Fibroblast of peridontal ligament (primary cell): ENCODE data around the gene TARDBP.
"Not testable (repeated sequence)": the region's sequence is repeated elsewhere in the genome, so short reads cannot be mapped to it uniquely, and the experiment has no call there.

Experiments
- DNase-seq: peaks from one replicate; pipeline ENCODE4 v3.0.0-alpha.2; 2010; ENCODE audit errors: extremely low read depth

TARDBP gene

DNA sequence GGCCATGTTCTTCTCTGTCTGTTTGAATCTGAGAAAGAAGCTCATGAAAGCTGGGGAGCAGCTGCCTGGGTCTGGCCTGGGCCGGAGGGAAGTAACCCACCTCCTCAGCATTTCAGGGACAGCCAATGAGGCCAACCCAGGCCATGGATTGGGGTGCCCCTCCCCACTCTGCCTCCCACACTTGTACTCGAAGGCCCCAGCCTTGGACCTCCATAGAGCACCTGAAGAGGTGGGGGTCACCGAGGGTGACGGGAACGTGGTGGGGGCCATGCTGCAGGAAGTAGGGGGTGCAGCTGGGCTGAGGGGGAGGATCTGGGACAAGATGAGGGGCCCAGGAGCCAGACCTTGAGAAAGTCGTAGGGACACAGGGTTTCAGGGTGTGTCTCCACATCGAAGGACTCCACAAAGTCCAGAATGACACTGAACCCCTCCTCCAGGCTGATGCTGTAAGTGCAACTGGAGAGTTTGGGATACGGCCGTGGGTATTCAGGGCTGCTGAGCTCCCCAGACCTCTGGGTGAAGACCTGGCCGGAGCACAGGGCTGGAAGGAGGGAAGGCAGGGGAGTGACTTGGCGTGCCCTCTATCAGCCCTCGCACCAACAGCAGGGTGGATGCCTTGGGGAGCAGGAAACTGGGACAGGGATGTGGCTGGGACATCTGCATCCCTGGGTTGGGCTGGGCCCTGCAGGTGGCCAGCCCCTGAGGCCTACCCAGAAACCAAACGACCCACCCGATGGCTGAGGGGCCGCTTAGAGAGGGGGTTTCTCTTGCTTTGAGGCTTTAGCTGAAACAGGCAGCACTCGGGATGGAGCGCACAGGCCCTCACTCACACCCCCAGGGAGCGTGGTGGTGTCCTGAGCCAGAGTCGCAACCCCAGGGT is 30.8 kb downstream of the TARDBP start:
- DNase-seq: no peak

DNA sequence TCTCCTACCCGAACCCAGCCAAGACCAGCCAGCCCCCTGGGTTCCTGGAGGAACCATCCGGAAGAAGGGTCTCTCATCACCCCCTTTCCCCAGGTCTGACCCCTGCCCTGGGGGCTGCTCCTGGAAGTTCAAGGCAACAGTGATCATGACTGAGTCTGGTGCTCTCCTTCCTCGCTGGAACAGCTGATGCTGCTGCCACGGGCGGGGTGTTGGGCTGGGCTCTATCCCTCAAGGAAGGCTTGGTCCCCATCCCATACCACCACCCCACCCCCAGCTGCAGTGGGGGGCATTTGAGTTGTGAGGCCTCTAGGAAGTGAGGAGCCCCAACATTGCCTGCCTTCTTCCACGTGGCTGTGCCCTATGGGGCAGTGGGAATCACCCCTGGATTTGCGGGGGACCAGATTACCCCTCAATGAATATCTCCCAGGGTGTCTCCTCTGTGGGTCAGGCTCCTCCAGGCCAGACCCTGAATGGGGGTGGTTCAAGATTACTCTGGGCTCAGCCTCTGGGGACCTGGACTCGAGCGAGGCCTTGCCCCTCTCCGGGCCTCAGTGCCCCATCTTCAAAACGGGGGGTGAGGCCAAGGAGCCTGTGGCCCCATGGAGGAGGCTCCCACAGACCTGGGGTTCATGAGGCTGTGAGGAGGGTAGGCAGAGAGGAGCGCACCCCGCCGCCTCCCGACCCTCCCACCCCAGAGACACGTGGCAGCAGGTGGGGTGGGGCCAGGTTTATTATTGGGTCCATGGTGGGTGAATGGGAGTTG is 31.8 kb downstream of the TARDBP start:
- DNase-seq: no peak

DNA sequence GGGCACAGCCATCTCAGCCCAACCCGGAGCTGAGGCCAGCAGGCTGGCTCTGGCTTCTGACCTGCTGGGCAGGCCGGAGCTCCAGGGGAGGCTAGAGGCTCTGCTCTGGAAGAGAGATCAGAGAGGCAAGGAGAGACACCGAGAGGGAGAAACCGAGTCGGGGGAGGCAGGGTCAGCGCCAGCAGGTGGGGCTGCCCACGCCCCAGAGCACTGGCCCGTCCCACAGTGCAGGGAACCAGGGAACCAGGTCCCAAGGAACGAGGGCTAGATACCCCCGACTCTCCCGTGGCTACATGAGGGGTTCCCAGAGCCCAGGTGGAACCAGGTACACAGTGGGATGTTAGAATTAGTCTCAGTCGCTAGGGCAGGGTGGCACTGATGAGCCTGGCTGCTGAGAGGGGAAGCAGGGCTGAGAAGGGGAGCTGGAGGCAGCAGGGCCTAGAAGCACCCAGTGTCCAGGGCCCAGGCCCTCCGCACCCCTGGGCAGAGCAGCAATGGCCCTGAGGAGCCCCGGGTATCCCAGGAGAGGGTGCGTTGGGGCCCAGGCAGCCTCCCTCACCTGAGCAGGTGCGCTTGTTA is 32.5 kb downstream of the TARDBP start:
- DNase-seq: no peak

DNA sequence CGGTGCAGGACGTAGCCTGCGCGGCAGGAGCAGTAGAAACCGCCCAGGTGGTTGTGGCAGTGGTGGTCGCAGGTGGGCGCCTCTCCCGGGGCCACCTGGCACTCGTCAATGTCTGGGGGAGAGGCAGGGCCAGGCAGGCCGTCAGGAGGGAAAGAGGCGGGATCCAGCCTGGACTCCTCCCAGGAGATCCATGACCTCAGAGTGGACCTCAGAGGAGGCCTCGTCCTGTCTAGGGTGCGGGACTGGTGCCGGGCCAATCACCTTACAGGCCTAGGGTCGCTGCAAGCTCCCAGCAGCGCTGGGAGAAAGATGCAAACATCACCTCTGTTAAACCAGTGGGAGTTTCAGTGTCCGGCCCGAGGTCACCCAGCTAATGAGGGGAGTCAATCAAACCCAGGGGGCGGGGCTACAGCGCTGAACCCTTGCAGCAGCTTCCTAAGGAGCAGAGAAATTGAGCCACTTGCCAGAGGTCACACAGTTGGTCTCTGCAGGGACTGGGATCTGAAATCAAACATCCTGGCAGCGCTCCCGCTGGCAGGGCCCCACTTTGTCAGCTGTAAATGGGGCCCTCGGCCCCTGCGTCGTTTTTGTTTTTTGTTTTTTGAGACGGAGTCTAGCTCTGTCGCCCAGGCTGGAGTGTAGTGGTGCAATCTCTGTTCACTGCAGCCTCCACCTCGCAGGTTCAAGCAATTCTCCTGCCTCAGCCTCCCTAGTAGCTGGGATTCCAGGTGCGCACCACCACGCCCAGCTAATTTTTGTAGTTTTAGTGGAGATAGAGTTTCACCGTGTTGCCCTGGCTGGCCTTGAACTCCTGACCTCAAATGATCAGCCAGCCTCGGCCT is 33.2 kb downstream of the TARDBP start:
- no peak for DNase-seq

DNA sequence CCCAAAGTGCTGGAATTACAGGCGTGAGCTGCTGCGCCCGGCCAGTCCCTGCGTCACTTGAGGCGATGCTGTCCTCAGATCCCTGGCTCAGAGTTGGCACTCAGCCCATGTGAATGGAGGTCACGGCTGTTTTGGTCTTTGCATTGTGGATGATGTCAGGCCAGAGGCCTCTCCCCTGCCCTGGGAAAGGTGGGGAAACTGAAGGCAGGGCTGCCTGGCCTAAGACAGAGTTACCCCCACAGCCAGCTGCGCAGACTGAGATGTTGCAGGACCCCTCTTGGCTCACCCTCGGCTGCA is 33.8 kb downstream of the TARDBP start:
- DNase-seq: no peak

DNA sequence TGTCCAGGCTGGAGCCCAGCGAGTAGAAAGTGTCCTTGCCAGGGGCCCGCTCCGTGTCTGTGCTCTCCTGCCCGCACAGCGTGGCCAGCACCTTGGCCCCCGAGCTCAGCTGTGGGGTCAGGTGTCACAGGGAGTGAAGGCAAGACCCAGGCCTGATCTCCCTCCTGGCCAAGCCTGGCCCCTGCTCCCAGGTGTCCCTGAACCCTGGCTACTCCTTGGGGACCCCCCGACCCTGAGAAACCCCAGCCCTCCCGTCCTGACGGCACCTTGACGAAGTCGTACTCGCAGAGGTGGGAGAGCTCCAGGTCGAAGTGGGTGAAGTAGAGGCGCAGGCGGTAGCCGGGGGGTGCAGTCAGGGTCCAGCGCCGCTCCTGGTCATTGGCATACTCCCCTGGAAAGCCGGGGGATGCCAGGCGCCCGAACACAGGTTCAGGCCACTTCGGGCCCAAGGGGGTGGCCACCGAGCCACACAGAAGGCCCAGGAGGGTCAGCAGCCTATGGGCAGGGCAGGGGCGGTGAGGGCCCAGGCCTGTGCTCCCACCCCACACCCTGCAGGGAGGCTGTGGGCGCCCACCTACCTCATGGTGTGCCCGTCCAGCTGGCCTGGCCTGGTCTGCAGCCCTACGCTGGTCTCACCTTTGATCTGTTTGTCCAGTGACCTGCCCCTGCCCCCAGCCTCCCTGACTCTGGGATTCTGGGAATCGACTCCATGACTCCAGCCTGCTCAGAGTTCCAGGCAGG is 34.3 kb downstream of the TARDBP start, which contains the start of gene MASP2:
MASP2 (minus strand) TSS at position 615 of the 741 bp plus-strand sequence; CDS start at position 583, 32 bp downstream.
- DNase-seq: no peak

DNA sequence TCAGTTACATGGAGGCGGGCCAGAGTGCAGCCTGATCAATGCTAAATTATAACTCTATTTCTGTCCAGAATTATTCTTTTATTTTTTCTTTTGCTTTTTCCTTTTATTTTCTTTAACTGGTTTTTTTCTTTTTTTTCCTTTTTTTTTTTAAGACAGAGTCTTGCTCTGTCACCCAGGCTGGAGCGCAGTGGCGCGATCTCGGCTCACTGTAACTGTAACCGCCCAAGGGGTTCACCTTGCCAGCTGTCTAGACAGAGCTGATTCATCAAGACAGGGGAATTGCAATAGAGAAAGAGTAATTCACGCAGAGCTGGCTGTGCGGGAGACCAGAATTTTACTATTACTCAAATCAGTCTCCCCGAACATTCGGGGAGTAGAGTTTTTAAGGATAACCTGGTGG is 38.7 kb downstream of the TARDBP start:
- not testable (repeated sequence) for DNase-seq

DNA sequence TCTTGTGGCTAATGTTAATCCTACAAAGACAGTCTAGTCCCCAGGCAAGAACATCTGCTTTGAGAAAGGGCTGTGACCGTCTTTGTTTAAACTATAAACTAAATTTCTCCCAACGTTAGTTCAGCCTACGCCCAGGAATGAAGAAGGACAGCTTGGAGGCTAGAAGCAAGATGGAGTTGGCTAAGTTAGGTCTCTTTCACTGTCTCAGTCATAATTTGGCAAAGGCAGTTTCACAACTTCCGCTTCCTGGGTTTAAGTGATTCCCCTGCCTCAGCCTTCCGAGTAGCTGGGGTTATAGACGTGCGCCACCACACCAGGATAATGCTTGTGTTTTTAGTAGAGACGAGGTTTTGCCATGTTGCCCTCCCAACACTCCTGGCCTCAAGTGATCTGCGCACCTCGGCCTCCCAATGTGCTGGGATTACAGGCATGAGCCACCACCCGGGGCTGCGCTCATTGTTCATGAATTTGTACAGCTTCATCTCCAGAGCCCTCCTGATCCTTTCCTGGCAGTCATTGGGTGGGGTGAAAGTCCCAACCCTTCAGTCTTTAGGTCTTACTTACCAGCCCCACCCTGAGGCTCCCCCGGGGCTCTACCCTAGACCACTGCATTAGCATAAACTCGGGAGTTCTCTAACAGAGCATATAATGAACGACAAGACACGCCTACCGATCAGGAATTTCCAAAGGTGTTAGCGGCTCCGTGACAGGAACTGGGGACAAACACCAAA is 39.5 kb downstream of the TARDBP start:
- no peak for DNase-seq

DNA sequence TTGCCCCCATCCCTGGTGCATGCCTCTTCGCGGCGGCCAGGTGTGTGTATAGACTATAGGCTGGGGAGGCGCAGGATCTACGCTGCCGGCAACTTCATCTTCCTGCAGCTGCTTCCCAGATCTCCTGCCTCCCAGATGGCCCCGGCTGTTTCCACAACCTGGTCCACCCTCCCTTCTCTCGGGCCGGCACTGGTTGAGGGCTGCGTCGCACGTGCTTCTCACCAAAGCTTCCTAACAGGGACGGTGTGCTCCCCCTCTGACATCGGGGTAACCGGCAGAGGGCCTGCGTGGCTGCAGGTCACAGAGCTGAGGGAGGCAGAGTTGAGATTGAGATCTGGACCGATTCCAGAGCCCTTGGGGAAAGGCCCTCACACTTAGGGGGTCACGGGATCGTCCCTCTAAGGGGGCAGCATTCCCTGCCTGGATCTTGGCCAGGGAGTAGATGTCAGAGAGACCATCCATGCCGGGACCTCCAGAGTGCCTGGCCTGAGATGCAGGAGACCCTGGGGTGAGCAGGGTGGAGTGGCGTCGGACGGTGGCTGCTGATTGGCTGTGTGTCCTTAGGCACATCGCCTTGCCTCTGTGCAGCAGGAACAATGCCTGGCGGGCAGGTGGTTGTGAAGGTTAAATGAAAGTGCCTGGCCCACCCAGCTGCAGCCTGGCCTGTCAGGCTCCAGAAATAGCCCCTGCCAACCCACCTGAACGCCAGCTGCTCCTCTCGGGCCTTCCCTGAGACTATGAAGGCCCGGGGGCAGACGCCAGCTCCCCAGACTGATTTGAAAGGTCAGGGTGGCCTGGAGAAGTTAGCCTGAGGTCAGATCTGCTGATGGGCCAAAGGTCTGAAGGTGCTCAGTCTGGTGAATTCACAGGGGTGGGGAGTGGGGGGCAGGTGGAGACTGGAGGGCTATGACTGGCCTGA is 40.6 kb downstream of the TARDBP start:
- DNase-seq: no peak

DNA sequence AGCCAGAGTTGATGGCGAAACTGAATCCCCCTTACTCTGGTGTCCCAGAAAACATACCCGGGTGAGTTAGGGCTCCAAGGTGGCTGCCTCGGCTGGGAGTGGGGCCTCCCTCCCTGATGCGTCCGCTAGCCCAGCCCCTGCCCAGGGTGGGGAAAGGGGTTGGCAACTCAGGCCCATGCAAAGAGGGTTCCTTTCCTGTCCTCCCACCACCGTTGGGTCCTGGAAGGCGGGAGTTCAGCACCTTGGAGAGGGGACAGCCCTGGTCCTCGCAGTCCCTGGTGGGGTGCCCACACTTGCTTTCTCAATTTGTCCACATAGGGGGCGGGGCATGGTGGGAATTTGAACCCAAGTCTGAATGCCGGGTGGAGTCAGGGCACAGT is 41.3 kb downstream of the TARDBP start:
- peak; percentile 14 for DNase-seq

DNA sequence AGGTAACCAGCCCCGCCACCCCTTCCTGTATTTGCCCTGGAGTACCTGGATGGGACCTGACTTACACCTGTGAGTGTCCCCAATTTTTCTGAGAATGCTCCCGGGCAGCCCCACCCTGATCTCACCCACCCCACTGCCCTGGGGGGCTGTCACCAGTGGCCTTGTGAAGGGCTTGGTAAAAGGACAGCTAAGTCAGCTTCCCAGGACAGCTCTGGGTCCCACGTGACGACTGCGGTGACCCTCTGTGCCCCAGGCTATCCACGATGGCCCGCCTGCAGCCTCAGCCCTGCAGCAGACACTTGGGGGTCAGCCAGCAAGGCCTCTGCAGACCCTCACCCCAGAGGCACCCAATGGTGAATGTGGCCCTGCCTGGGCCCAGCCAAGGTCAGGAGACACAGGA is 41.7 kb downstream of the TARDBP start:
- no peak for DNase-seq

DNA sequence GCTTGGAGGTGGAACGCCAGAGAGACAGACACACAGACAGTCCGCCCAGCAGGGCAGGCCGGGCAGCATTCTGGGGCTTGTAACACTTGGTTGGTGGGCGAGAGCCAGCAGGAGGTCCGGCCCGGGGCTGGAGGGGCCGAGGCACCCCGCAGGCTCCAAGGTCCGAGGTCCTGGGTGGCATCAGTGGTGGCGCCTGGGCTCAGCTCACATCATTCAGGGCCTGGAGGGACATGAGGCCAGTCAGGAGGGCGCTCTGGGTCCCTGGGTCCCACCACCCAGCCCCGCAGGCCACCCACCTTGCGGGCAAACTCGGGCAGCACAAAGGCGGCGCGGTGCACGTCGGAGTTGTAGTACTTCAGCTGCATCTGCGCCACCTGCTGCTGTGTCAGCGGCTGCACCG is 42.2 kb downstream of the TARDBP start:
- DNase-seq: no peak

DNA sequence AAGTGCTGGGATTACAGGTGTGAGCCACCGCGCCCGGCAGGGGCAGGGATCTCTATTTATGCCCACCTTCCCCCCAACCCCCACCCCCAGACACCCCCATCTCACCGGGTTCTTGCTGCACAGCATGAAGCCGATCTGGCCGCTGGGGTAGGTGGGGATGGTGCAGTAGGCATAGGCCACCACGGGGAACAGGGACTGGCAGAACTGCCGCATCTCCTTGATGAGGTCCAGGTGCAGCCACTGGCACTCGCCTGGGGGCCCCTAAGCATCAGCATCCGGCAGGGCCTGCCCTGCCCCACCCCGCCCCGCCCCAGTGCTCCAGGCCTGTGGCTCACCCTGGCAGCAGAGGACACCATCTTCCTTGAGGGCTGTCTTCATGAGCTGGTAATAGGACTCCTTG is 43.2 kb downstream of the TARDBP start:
- DNase-seq: no peak

DNA sequence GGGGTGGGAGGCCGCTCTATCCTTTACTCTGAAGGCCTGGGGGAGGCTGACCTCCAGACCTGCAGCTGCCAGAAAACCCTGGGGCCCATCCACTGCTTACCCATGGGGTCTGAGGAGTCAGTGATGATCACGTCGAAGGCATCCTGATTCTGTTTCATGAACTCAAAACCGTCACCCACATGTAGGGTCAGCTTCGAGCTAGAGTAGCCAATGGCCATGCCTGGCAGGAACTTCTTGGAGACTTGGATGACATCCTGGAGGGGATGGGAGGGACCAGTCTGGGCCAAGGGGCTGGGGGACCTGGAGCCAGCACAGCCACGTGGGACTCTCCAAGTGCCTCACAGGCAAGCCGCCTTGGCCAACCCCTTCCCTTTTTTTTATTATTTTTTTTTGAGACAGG is 44.0 kb downstream of the TARDBP start:
- DNase-seq: no peak

DNA sequence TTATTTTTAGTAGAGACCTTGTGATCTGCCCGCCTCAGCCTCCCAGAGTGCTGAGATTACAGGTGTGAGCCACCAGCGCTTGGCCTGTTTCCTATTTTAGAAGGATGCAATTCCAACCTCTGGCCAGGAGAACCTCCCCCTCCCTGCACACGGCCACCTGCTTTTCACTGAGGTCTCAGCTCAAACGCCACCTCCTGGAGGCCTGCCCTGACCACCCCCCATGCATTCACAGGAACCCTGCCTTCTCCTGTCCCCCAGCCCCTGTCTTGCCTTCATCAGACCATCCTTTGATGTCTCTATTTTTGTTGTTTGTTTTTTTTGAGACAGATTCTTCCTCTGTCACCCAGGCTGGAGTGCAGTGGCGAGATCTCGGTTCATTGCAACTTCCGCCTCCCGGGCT is 45.0 kb downstream of the TARDBP start:
- no peak for DNase-seq

DNA sequence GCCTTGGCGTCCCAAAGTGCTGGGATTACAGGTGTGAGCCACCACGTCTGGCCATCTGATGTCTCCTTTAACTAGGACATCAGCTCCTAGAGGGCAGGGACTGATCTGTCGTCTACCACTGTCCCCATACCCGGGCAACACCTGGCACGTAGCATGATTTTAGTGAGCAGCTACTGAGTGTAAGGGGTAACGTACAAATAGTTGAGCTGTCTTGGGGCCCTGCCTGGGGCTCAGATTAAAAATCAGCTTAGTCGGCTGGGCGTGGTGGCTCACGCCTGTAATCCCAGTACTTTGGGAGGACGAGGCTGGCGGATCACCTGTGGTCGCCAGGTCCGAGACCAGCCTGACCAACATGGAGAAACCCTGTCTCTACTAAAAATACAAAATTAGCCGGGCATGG is 45.6 kb downstream of the TARDBP start:
- DNase-seq: no peak

DNA sequence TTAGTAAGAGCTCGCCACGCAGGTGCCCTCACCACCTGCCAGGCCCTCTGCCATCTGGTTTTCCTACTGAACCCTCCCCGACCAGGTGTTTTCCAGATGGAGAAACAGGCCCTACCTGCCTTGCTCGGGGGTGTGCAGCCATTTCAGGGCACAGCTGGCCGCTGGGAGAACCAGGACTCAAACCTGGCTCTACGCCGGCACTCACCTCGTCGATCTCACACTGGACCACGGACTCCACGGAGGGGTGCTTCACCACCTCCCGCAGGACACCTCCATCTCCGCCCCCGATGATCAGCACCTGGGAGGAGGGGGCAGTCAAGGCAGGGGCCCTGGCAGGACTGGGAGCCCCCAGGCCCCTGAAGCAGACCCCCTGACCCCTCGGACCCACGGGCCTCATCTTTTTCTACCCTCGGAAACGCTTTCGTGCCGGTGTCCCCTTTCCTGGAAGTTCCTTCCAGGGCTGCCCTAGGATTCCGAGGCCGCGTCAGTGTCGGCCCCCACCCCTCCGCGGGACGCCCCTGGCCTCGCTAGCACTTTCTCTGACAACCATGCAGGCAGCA is 46.2 kb downstream of the TARDBP start:
- DNase-seq: no peak

DNA sequence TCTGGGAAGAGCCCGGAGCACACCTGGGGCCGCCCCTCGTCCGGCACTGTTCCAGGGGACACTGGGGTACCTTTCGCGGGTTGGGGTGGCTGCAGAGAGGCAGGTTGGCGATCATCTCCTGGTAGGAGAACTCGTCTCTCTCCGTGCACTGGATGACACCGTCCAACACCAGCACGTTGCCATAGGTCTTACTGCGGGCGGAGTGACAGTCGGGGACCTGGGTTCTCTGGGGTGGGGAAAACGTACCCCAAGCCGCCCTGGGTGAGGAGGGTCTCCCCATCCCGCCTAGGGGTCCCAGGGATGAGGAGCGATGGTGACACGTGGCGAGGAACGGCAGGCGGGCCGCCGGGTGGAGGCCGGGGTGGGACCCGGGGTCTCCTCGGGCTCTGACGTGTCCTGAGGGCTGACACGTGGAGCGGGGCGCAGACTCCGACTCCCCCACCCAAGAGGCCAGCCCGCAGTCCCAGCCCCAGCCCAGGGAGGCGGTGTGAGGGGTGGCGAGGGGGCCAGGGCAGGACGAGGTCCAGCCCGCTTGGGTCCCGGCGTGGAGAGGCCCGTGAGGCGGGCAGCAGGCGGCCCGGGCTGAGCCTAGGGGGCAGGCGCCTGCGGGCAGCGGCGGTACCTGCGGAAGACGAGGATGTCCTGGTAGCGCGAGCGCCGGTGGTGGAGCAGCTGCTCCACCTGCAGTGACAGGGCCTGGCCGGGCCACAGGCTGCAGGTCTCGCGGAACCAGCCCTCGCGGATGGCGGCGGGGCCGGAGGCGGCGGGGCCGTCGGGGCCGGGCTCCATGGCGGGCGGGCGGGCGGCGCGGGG is 46.9 kb downstream of the TARDBP start:
- DNase-seq: no peak
